ENCODE results near the gene ENPP6.

Gene ENPP6

DNA sequence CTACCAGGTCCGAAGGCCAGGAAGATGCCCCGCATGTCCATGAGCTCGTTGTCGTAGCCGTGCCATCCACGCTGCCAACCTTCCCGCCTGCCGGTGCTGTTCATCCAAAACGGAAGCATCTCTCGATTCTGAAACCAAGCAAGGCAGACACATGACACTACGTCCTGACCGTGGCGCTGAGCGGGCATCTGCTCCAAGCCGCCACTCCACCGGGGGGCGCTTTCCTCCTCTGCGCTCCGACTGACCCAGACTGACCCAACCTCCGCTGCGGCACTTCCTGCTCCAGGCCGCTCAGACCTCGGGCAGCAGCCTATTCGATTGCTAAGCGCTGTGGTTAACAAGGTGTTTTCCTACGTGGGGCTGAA is 120.5 kb downstream of the ENPP6 start:
- Histone ChIP-seq H3K27ac (no peak overlapping the region), H3K9ac (ENCODE audit: insufficient read length) (no peak overlapping the region), H3K4me3 (no peak overlapping the region), H3K9me3 (ENCODE audit: low read depth, low read length) (no peaks in the 10 kb centered on the region), H3K36me3 (ENCODE audit: insufficient read depth, low read length) (no peaks in the 10 kb centered on the region)
- TF ChIP-seq EZH2 (IDR thresholded peaks at IDR 0.05) (no peak), FOXP2 (optimal IDR thresholded peaks at IDR 0.05; ENCODE audit: control extremely low read depth, extremely low read length, insufficient read depth) (no peak), POLR2AphosphoS5 (IDR thresholded peaks at IDR 0.05; ENCODE audit: borderline replicate concordance, low read depth, low read length) (no peak)
- no peak for DNase-seq (ENCODE audit: low read depth, low spot score)

- no peak overlapping the region for H3K4me3 ChIP-seq
- no peak overlapping the region for H3K27ac ChIP-seq
- H3K9me3 ChIP-seq (ENCODE audit: low read depth, low read length) = no peaks in the 10 kb centered on the region
- TF ChIP-seq POLR2AphosphoS5 (IDR thresholded peaks at IDR 0.05; ENCODE audit: borderline replicate concordance, low read depth, low read length) (no peak), FOXP2 (optimal IDR thresholded peaks at IDR 0.05; ENCODE audit: control extremely low read depth, extremely low read length, insufficient read depth) (no peak), EZH2 (IDR thresholded peaks at IDR 0.05) (no peak)
- no peak for DNase-seq (ENCODE audit: low read depth, low spot score)
- no peaks in the 10 kb centered on the region for H3K36me3 ChIP-seq (ENCODE audit: insufficient read depth, low read length)
- H3K9ac ChIP-seq (ENCODE audit: insufficient read length) = no peak overlapping the region
These were observed 121.0 kb downstream of the ENPP6 start for GRCh38 chr4:184096561-184097240.

DNA sequence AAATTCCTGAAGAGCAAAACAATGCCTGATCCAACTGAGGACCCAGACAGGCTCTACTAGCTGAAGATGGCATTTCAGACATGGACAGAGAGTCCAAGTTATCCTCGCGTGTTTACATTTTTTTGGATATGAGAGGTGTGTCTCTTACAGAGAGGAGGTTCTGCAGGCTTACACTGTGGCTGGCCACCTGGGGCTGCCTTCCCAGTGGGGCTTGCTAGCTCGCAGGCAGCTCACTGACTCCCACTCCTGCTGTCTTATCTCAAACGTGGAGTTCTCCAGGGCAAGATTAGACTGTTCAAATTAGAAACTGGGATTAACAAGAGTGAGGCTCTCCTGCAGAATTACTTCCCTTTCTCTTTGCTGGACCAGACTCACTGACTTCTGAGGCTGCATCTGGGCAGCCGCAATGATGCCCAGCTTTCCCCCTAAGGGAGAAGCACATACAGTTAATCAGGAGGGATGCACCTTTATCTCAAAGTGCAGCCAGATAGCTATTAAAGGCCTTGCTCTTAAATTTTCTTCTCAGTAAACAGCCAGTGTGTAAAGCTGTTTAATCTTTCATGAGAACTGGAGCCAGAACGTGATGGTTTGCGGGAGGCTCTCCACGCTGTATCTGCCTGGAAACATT is 123.0 kb downstream of the ENPP6 start:
- H3K27ac ChIP-seq = no peak overlapping the region
- no peak overlapping the region for H3K9ac ChIP-seq (ENCODE audit: insufficient read length)
- no peaks in the 10 kb centered on the region for H3K9me3 ChIP-seq (ENCODE audit: low read depth, low read length)
- H3K36me3 ChIP-seq (ENCODE audit: insufficient read depth, low read length) = no peaks in the 10 kb centered on the region
- H3K4me3 ChIP-seq = no peak overlapping the region
- no peak for DNase-seq (ENCODE audit: low read depth, low spot score)
- TF ChIP-seq POLR2AphosphoS5 (IDR thresholded peaks at IDR 0.05; ENCODE audit: borderline replicate concordance, low read depth, low read length) (no peak), FOXP2 (optimal IDR thresholded peaks at IDR 0.05; ENCODE audit: control extremely low read depth, extremely low read length, insufficient read depth) (no peak), EZH2 (IDR thresholded peaks at IDR 0.05) (no peak)

DNA sequence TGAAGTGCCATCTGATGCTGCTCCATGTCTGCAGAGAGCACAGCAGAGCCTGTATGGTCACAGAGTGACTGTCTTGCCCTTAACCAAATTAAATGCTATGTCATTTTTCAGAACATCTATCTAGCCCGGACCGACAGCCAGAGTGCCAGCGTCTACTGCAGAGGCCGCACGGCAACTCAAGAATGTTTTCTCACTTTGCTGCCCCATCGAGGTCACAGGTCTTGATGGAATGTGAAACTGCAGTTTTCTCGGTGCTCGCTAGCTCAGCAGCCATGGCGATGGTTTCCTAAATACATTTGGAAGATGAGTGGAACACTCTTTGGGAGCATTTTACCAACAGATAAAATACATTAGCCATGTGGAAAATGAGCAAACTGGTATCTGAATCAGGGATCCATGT is 125.7 kb downstream of the ENPP6 start:
- Histone ChIP-seq H3K36me3 (ENCODE audit: insufficient read depth, low read length) (no peaks in the 10 kb centered on the region), H3K27ac (no peak overlapping the region), H3K4me3 (no peak overlapping the region), H3K9me3 (ENCODE audit: low read depth, low read length) (no peaks in the 10 kb centered on the region), H3K9ac (ENCODE audit: insufficient read length) (no peak overlapping the region)
- no peak for DNase-seq (ENCODE audit: low read depth, low spot score)
- TF ChIP-seq EZH2 (IDR thresholded peaks at IDR 0.05) (no peak), POLR2AphosphoS5 (IDR thresholded peaks at IDR 0.05; ENCODE audit: borderline replicate concordance, low read depth, low read length) (no peak), FOXP2 (optimal IDR thresholded peaks at IDR 0.05; ENCODE audit: control extremely low read depth, extremely low read length, insufficient read depth) (no peak)

GRCh38 chr4:184090571-184090970 is 127.1 kb downstream of the ENPP6 start:
- H3K27ac ChIP-seq = no peak overlapping the region
- no peak overlapping the region for H3K9ac ChIP-seq (ENCODE audit: insufficient read length)
- DNase-seq (ENCODE audit: low read depth, low spot score) = no peak
- H3K9me3 ChIP-seq (ENCODE audit: low read depth, low read length) = no peaks in the 10 kb centered on the region
- no peaks in the 10 kb centered on the region for H3K36me3 ChIP-seq (ENCODE audit: insufficient read depth, low read length)
- TF ChIP-seq EZH2 (IDR thresholded peaks at IDR 0.05) (no peak), FOXP2 (optimal IDR thresholded peaks at IDR 0.05; ENCODE audit: control extremely low read depth, extremely low read length, insufficient read depth) (no peak)
- no peak overlapping the region for H3K4me3 ChIP-seq

GRCh38 chr4:184080674-184081073 is 137.0 kb downstream of the ENPP6 start:
- no peak overlapping the region for H3K9ac ChIP-seq (ENCODE audit: insufficient read length)
- no peaks in the 10 kb centered on the region for H3K36me3 ChIP-seq (ENCODE audit: insufficient read depth, low read length)
- H3K27ac ChIP-seq = no peak overlapping the region
- DNase-seq (ENCODE audit: low read depth, low spot score) = no peak
- no peak overlapping the region for H3K4me3 ChIP-seq
- H3K9me3 ChIP-seq (ENCODE audit: low read depth, low read length) = no peaks in the 10 kb centered on the region
- TF ChIP-seq FOXP2 (optimal IDR thresholded peaks at IDR 0.05; ENCODE audit: control extremely low read depth, extremely low read length, insufficient read depth) = no peak
- no peak for TF ChIP-seq POLR2AphosphoS5 (IDR thresholded peaks at IDR 0.05; ENCODE audit: borderline replicate concordance, low read depth, low read length)
- no peak for TF ChIP-seq EZH2 (IDR thresholded peaks at IDR 0.05)

DNA sequence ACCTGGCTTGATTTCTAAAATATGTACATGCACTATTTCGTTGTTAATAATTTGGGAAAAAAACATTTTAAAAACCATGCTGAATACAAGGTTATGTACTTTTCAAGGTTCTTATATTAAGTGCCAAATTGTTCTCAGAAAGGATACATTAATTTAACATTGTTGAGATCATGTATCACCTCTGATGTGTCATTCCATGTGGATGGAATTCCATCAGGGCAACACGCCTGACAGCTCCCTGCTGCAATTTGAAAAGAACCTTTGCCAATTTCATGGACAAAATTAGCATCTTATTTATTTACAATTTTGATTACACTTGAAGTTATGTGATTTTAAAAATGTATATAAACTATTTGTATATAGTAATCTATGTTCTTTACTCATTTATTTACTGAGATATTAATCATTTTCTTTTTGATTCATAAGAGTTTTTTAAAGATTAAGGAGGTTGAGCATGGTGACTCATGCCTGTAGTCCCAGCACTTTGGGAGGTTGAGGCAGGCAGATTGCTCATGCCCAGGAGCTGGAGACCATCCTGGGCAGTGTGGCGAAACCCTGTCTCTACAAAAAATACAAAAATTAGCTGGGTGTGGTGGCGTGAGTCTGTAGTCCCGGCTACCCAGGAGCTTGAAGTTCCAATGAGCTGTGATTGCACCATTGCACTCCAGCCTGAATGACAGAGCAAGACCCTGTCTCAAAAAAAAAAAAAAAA is 142.8 kb downstream of the ENPP6 start:
- no peak overlapping the region for H3K9ac ChIP-seq (ENCODE audit: insufficient read length)
- H3K4me3 ChIP-seq = no peak overlapping the region
- no peaks in the 10 kb centered on the region for H3K36me3 ChIP-seq (ENCODE audit: insufficient read depth, low read length)
- no peak for DNase-seq (ENCODE audit: low read depth, low spot score)
- no peak for TF ChIP-seq FOXP2 (optimal IDR thresholded peaks at IDR 0.05; ENCODE audit: control extremely low read depth, extremely low read length, insufficient read depth)
- TF ChIP-seq EZH2 (IDR thresholded peaks at IDR 0.05) = no peak
- no peak for TF ChIP-seq POLR2AphosphoS5 (IDR thresholded peaks at IDR 0.05; ENCODE audit: borderline replicate concordance, low read depth, low read length)
- no peak overlapping the region for H3K27ac ChIP-seq
- H3K9me3 ChIP-seq (ENCODE audit: low read depth, low read length) = no peaks in the 10 kb centered on the region

DNA sequence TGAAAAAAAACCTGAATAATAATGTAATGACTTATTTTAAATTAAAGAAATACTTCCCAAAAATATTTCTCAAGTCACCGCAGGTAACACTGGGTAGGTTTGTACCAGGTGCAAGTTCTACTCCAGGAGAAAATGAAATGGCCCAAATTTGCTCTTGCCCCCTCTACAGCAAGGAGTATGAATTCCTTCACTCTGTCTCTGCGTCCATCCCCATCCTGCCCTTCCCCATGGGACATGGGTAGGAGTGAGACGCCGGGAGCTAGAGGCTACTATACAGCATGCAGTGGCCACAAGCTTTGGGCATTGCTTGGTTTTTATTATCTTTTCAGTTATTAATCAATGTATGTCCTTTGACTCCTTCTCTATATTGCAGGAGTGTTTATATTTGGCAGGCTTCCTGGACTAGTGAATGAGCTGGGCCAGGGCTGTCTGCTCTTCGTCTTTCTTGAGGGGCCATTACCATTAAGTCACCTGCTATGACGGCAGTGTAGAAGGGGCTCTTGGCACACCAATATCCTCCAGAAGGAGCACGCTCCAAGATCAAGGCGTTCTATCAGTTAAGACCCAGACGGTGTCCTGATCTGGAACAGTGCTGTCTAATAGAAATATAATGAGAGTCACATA is 149.6 kb downstream of the ENPP6 start:
- TF ChIP-seq EZH2 (IDR thresholded peaks at IDR 0.05) = no peak
- no peak for TF ChIP-seq FOXP2 (optimal IDR thresholded peaks at IDR 0.05; ENCODE audit: control extremely low read depth, extremely low read length, insufficient read depth)
- no peak for TF ChIP-seq POLR2AphosphoS5 (IDR thresholded peaks at IDR 0.05; ENCODE audit: borderline replicate concordance, low read depth, low read length)
- Histone ChIP-seq H3K36me3 (ENCODE audit: insufficient read depth, low read length) (no peaks in the 10 kb centered on the region), H3K9ac (ENCODE audit: insufficient read length) (no peak overlapping the region), H3K9me3 (ENCODE audit: low read depth, low read length) (no peaks in the 10 kb centered on the region), H3K4me3 (no peak overlapping the region), H3K27ac (no peak overlapping the region)
- DNase-seq (ENCODE audit: low read depth, low spot score) = no peak

Data from SK-N-MC (cell line).